Ovary (tissue), 9 donors: ENCODE measurements around the gene TRMT44. TPM values are rescaled to one million over a fixed set of nuclear protein-coding genes. Genes with fewer than 3 reads are reported as not detected.
"Not testable (repeated sequence)": the region's sequence is repeated elsewhere in the genome, so short reads cannot be mapped to it uniquely, and the experiment has no call there.

Experiments
- DNase-seq, 5 donors: peaks; one replicate each; pipeline ENCODE4 v3.0.0-alpha.2; 2019 to 2020
- H3K27ac ChIP-seq, 2 donors: fragments of 200-600 bp; one replicate each; pipeline versions ENCODE4 v1.5.1 to v1.8.0; 2019 to 2022
- H3K27me3 ChIP-seq: fragments of 200-600 bp; one replicate; pipeline ENCODE4 v1.8.0; 2022
- H3K36me3 ChIP-seq: fragments of 200-600 bp; sonication (generic); one replicate; pipeline ENCODE4 v1.5.1; 2019
- H3K4me1 ChIP-seq: one replicate; pipeline ENCODE4 v1.8.1; 2013; ENCODE audit warnings: mild to moderate bottlenecking, moderate library complexity; ENCODE audit not compliant: insufficient read depth
- H3K4me3 ChIP-seq: fragments of 200-600 bp; sonication (generic); one replicate; pipeline ENCODE4 v1.5.1; 2017
- H3K9me3 ChIP-seq, 2 donors: fragments of 200-600 bp in 1 of 2; sonication (generic) in 1 of 2; one replicate each; pipeline versions ENCODE4 v1.5.1 to v1.8.1; 2013 to 2019; ENCODE audit warnings: mild to moderate bottlenecking in 1 of 2, moderate library complexity in 1 of 2
- CTCF ChIP-seq, 3 donors: fragments of 450-650 bp in 2 of 3; fragments of 200-600 bp in 1 of 3; IDR thresholded peaks; one replicate each; pipeline versions ENCODE4 v1.5.1 to v1.8.0; 2016 to 2022; ENCODE audit warnings: antibody characterized with exemption in 3 of 3, mild to moderate bottlenecking in 1 of 3
- EP300 ChIP-seq: sonication (generic); formaldehyde crosslinking; IDR thresholded peaks from one replicate; pipeline ENCODE4 v1.6.1; 2017; ENCODE audit warnings: antibody characterized with exemption
- POLR2A ChIP-seq: fragments of 450-650 bp; IDR thresholded peaks from one replicate; pipeline ENCODE4 v1.6.1; 2017; ENCODE audit warnings: antibody characterized with exemption, mild to moderate bottlenecking, moderate library complexity
- WGBS, 3 donors: extraction: QIAGEN DNeasy Blood & Tissue Kit in 1 of 3; methylation state at CpG; one replicate each; pipeline versions ENCODE4 v1.1.5 to v1.1.7; 2013 to 2017; 5-methylcytosine and 5-hydroxymethylcytosine counted together
- intact Hi-C, 4 donors: fragments of 100-400 bp; cut with DNase I; formaldehyde crosslinking; loops; one replicate each; pipeline versions ENCODE4 v1.11.0 to v1.15.1; 2022 to 2023
- polyA plus RNA-seq, 2 donors: library from polyadenylated mRNA; stranded (reverse); fragments of 200-250 nt in 1 of 2; fragments of 350-450 nt in 1 of 2; fragmentation: Illumina TruSeq in 1 of 2; extraction: RNeasy Lipid Tissue Mini Kit (QIAGEN cat#74804) in 1 of 2; gene quantifications; one replicate each; pipeline ENCODE4 v1.2.3, GENCODE V29; 2013 to 2014
- total RNA-seq, 7 donors: library from RNA; depleted of rRNA in 2 of 7; stranded (reverse); fragments of >200 nt in 2 of 7; fragmentation: NEBNext Ultra II Directional in 3 of 7; extraction: Animal tissue kit (Norgen Biotek cat#: 25700) in 3 of 7; gene quantifications; one replicate each; pipeline versions ENCODE4 v1.1.0 to v1.2.4, GENCODE V29; 2016 to 2023
- donor health status: DM: no; HTN: no; CAD: no; lungs with moderate emphysema.
- donor health status: DM: no; HTN: no; CAD: no.
- donor health status: Bipolar disorder and iron deficiency.
- donor health status: DM: yes; HTN: yes; CAD: no.
- donor health status: DM: no; HTN: no; CAD: no.
- donor health status: DM: yes; HTN: yes; CAD: no.

The TRMT44 gene
- total and polyA plus RNA-seq, 9 donors, result 14.6 to 54.8 (median 32.8) TPM

- no peaks in the 10 kb centered on the region for H3K9me3 ChIP-seq
- H3K27ac ChIP-seq, result no peak overlapping the region
- no peak for DNase-seq
- no peaks in the 10 kb centered on the region for H3K4me1 ChIP-seq
- 71 to 83% (median 77%) methylated on average over 5 of the region's 5 CpGs for WGBS, 3 donors
- no peaks in the 10 kb centered on the region for H3K27me3 ChIP-seq
- intact Hi-C loops, result no loop called here
- H3K4me3 ChIP-seq, result no peak overlapping the region
- H3K36me3 ChIP-seq, result no peaks in the 10 kb centered on the region
- no peak for TF ChIP-seq CTCF (IDR thresholded peaks at IDR 0.05)
- TF ChIP-seq POLR2A, result no peak
- TF ChIP-seq EP300, result no peak
These were observed 48.3 kb downstream of the TRMT44 start for GRCh38 chr4:8488791-8489369.

GRCh38 chr4:8491478-8491877 lies 50.9 kb downstream of the TRMT44 start:
- H3K4me1 ChIP-seq, H3K9me3 ChIP-seq, H3K27ac ChIP-seq, H3K4me3 ChIP-seq, DNase-seq, H3K36me3 ChIP-seq, H3K27me3 ChIP-seq, intact Hi-C loops: not testable (repeated sequence)
- 85 to 94% (median 93%) methylated on average over 23 of the region's 23 CpGs for WGBS, 3 donors

- 24 to 50% (median 48%) methylated on average over 9 of the region's 9 CpGs for WGBS, 3 donors
- Histone ChIP-seq H3K27ac (no peak overlapping the region), H3K4me3 (no peak overlapping the region), H3K4me1 (no peaks in the 10 kb centered on the region), H3K36me3 (no peaks in the 10 kb centered on the region), H3K9me3 (no peaks in the 10 kb centered on the region), H3K27me3 (no peaks in the 10 kb centered on the region)
- DNase-seq, result no peak
- TF ChIP-seq EP300, result no peak
- TF ChIP-seq POLR2A, result no peak
- no peak for TF ChIP-seq CTCF (IDR thresholded peaks at IDR 0.05)
- intact Hi-C loops, result no loop called here
These were observed 51.6 kb downstream of the TRMT44 start for GRCh38 chr4:8492174-8492573.

- 89 to 96% (median 91%) methylated on average over 11 of the region's 11 CpGs for WGBS, 3 donors
- Histone ChIP-seq H3K4me3 (no peak overlapping the region), H3K27me3 (no peaks in the 10 kb centered on the region), H3K36me3 (no peaks in the 10 kb centered on the region), H3K27ac (no peak overlapping the region), H3K9me3 (no peaks in the 10 kb centered on the region), H3K4me1 (no peaks in the 10 kb centered on the region)
- intact Hi-C loops, result no loop called here
- no peak for TF ChIP-seq POLR2A
- no peak for TF ChIP-seq EP300
- no peak for TF ChIP-seq CTCF (IDR thresholded peaks at IDR 0.05)
- no peak for DNase-seq
These were observed 52.9 kb downstream of the TRMT44 start for GRCh38 chr4:8493484-8493883.

- Histone ChIP-seq H3K4me1 (no peaks in the 10 kb centered on the region), H3K27ac (no peak overlapping the region), H3K4me3 (no peak overlapping the region), H3K36me3 (no peaks in the 10 kb centered on the region), H3K9me3 (no peaks in the 10 kb centered on the region), H3K27me3 (no peaks in the 10 kb centered on the region)
- no peak for TF ChIP-seq CTCF (IDR thresholded peaks at IDR 0.05)
- no peak for TF ChIP-seq POLR2A
- TF ChIP-seq EP300, result no peak
- 90 to 98% (median 95%) methylated on average over 3 of the region's 3 CpGs for WGBS, 3 donors
- no peak for DNase-seq
- intact Hi-C loops, result no loop called here
These were observed 53.6 kb downstream of the TRMT44 start for GRCh38 chr4:8494218-8494617.
